Type B pancreatic cell (in vitro differentiated cells): ENCODE results near the gene GATC. TPM values are rescaled to one million over a fixed set of nuclear protein-coding genes. Genes with fewer than 3 reads are reported as not detected.
"Not testable (repeated sequence)": the region's sequence is repeated elsewhere in the genome, so short reads cannot be mapped to it uniquely, and the experiment has no call there.

Experiments
- DNase-seq: peaks from one replicate; pipeline ENCODE4 v3.0.0; 2021; ENCODE audit warnings: mixed read lengths; ENCODE audit not compliant: unreplicated experiment; ENCODE audit errors: extremely low spot score
- H3K27ac Mint-ChIP-seq: 2 replicates; pipeline ENCODE4 v1.8.0; 2021; ENCODE audit warnings: mild to moderate bottlenecking, mixed read lengths
- H3K27me3 Mint-ChIP-seq: 2 replicates; pipeline ENCODE4 v1.8.0; 2021; ENCODE audit warnings: mixed read lengths
- H3K36me3 Mint-ChIP-seq: 2 replicates; pipeline ENCODE4 v1.8.0; 2021; ENCODE audit warnings: mixed read lengths
- H3K4me1 Mint-ChIP-seq: one replicate; pipeline ENCODE4 v1.8.0; 2021; ENCODE audit warnings: mixed read lengths; ENCODE audit not compliant: unreplicated experiment
- H3K4me3 Mint-ChIP-seq: 2 replicates; pipeline ENCODE4 v1.8.0; 2021; ENCODE audit warnings: mild to moderate bottlenecking, mixed read lengths
- H3K9me3 Mint-ChIP-seq: 2 replicates; pipeline ENCODE4 v1.8.0; 2021; ENCODE audit warnings: mixed read lengths
- CTCF ChIP-seq: fragments of 200-600 bp; sonication (generic); conservative IDR thresholded peaks from 2 replicates; pipeline ENCODE4 v1.5.0; 2021; ENCODE audit warnings: antibody characterized with exemption, mild to moderate bottlenecking
- total RNA-seq: library from RNA; stranded (reverse); gene quantifications from 2 replicates; pipeline ENCODE4 v1.2.1, GENCODE V29; 2021; ENCODE audit warnings: low replicate concordance

Gene GATC
- total RNA-seq, 1 donor from 2014 or later: 33.9 TPM

GRCh38 chr12:120481022-120481767 is 35.0 kb downstream of the GATC start:
- TF ChIP-seq CTCF: no peak
- H3K27ac Mint-ChIP-seq: no peak overlapping the region

GRCh38 chr12:120483621-120484020 is 37.4 kb downstream of the GATC start:
- TF ChIP-seq CTCF: no peak
- peaks cover 8% of the 10 kb centered on the region for H3K36me3 Mint-ChIP-seq
- no peaks in the 10 kb centered on the region for H3K9me3 Mint-ChIP-seq
- DNase-seq: no peak
- H3K27me3 Mint-ChIP-seq: no peaks in the 10 kb centered on the region
- no peak overlapping the region for H3K4me3 Mint-ChIP-seq
- H3K4me1 Mint-ChIP-seq: peaks cover 12% of the 10 kb centered on the region
- no peak overlapping the region for H3K27ac Mint-ChIP-seq

More at GRCh38 chr12:120481022-120481767, 35.0 kb downstream of the GATC start:
- DNase-seq: no peak
- H3K9me3 Mint-ChIP-seq: no peaks in the 10 kb centered on the region
- H3K27me3 Mint-ChIP-seq: no peaks in the 10 kb centered on the region
- H3K4me3 Mint-ChIP-seq: no peak overlapping the region
- peaks cover 15% of the 10 kb centered on the region for H3K4me1 Mint-ChIP-seq
- peaks cover 8% of the 10 kb centered on the region for H3K36me3 Mint-ChIP-seq

DNA sequence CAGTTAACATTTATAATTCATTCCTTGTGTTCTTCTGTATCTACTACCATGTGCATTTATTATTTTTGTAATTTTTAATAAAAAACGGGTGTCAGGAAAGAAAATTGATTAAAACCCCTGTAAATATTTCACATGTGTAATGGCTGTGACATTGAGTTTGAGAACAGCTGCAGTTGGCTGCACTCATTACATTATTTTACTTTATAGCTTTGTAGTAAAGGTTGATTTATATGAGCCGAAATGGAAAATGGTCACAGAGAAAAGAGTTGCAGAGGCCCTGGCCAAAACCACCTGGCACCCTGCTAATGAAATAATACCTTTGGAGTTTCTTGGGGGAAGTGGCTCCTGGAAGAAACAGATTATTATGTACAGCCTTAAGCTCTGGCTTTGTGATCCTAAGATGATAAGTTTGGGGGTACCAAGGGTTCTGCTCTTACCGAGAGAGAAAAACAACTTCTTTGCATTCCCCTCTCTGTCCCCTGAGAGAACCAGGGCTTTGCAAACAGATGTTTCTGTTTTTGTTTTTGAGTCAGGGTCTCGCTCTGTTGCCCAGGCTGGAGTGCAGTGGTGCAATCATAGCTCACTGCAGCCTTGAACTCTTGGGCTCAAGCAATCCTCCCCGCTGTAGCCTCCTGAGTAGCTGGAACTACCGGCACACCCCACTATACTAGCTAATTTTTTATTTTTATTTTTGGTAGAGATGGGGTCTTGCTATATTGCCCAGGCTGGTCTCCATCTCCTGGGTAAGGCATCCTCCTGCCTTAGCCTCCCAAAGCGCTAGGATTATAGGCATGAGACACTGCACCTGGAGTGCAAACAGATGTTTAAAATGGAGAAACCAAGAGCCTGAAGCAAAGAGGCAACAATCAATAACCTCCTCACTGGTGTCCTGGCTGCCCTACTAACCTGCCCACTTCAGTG is 40.0 kb downstream of the GATC start:
- H3K27ac Mint-ChIP-seq: no peak overlapping the region
- DNase-seq: no peak
- no peak overlapping the region for H3K4me3 Mint-ChIP-seq
- H3K27me3 Mint-ChIP-seq: no peaks in the 10 kb centered on the region
- peaks cover 11% of the 10 kb centered on the region for H3K4me1 Mint-ChIP-seq
- peaks cover 11% of the 10 kb centered on the region for H3K36me3 Mint-ChIP-seq
- H3K9me3 Mint-ChIP-seq: no peaks in the 10 kb centered on the region
- TF ChIP-seq CTCF: no peak

DNA sequence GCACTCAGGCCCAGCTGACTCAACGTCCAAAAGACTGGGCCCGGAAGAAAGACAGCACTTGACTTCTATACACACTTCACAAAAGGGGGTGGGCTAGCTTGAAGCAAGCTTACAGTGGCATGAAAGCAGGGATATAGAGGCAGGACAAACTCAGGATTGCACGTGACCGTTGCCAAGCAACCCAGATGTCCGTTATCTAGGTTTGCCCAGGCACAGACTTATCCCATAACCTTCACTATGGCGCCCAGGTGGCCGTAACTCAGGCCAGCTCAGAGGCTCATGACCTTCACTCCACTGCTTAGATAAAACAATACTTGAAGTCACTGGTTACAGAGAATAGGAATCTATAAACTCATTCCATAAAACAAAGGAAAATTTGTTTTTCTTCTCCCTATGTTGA is 41.3 kb downstream of the GATC start:
- H3K27me3 Mint-ChIP-seq, H3K27ac Mint-ChIP-seq, H3K9me3 Mint-ChIP-seq, H3K4me3 Mint-ChIP-seq, DNase-seq: not testable (repeated sequence)
- H3K36me3 Mint-ChIP-seq: peaks cover 11% of the 10 kb centered on the region
- peaks cover 11% of the 10 kb centered on the region for H3K4me1 Mint-ChIP-seq

DNA sequence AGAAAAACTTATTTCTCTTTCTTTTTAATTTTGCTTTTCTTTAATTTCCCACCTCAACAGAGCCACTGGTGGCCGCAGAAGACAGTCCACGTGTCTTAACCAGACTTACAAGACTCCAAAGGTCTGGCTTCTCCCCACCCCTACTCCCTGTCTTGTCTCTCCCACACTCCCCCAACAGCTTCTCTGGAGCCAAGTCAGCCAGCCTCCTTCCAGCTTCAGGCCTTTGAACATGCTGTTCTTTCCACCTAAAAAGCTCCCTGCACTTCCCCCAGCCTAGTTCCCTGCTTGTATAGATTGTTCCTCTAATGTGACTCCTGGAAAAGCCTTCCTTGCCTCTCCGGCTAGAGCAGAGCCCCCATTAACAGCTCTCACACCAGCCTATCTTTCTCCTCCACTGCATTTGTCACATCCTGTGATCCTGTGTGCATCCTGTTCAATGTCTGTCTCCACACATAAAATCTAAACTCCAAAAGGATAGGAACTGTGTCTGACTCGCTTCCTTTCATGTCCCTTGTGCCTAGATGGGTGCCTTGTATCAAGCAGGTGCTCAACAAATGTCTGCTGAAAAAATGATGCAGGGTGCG is 41.9 kb downstream of the GATC start:
- no peaks in the 10 kb centered on the region for H3K9me3 Mint-ChIP-seq
- peaks cover 11% of the 10 kb centered on the region for H3K4me1 Mint-ChIP-seq
- H3K27ac Mint-ChIP-seq: no peak overlapping the region
- no peaks in the 10 kb centered on the region for H3K27me3 Mint-ChIP-seq
- TF ChIP-seq CTCF: no peak
- no peak overlapping the region for H3K4me3 Mint-ChIP-seq
- DNase-seq: no peak
- H3K36me3 Mint-ChIP-seq: peaks cover 11% of the 10 kb centered on the region
